Left ventricle myocardium inferior (tissue), 1 donor: ENCODE data around the gene GRAMD2A. TPM values are rescaled to one million over a fixed set of nuclear protein-coding genes. Genes with fewer than 3 reads are reported as not detected.
A peak's percentile ranks its signal among the peaks of the same experiment; 100 is the strongest.

Experiments used
- DNase-seq: peaks from one replicate; pipeline ENCODE4 v3.0.0-alpha.2; 2020
- H3K27ac ChIP-seq: fragments of 200-600 bp; replicated peaks from 2 replicates; pipeline ENCODE4 v1.8.0; 2021
- H3K27me3 ChIP-seq: fragments of 200-600 bp; 2 replicates; pipeline ENCODE4 v1.8.0; 2021; ENCODE audit warnings: low read depth
- H3K36me3 ChIP-seq: fragments of 200-600 bp; 2 replicates; pipeline ENCODE4 v1.8.0; 2021
- H3K4me1 ChIP-seq: fragments of 200-600 bp; 2 replicates; pipeline ENCODE4 v1.8.0; 2021
- H3K4me3 ChIP-seq: fragments of 200-600 bp; 2 replicates; pipeline ENCODE4 v1.8.0; 2021; ENCODE audit warnings: mild to moderate bottlenecking, moderate library complexity
- H3K9me3 ChIP-seq: fragments of 200-600 bp; replicated peaks from 2 replicates; pipeline ENCODE4 v1.8.0; 2021
- intact Hi-C: fragments of 100-400 bp; cut with micrococcal nuclease; formaldehyde crosslinking; loops from one replicate; pipeline ENCODE4 v1.11.0; 2022
- long read RNA-seq: library from polyadenylated mRNA; unstranded; transcript quantifications from one replicate; pipeline ENCODE4 v2.0.0, GENCODE V29; 2021
- total RNA-seq: library from RNA; stranded (reverse); fragmentation: NEBNext Ultra II Directional; extraction: Animal tissue kit (Norgen Biotek cat#: 25700); gene quantifications from one replicate; pipeline ENCODE4 v1.2.1, GENCODE V29; 2021
- TF ChIP-seq, protein P1 (sequence below): fragments of 200-600 bp; IDR thresholded peaks from 2 replicates; pipeline ENCODE4 v1.8.0; 2021; ENCODE audit warnings: antibody characterized with exemption, mild to moderate bottlenecking, borderline replicate concordance
- donor health status: DM: no; HTN: yes; CAD: no; lungs with severe emphysema.

The GRAMD2A gene
- not detected for total RNA-seq
- long read RNA-seq, result 0 reads

DNA sequence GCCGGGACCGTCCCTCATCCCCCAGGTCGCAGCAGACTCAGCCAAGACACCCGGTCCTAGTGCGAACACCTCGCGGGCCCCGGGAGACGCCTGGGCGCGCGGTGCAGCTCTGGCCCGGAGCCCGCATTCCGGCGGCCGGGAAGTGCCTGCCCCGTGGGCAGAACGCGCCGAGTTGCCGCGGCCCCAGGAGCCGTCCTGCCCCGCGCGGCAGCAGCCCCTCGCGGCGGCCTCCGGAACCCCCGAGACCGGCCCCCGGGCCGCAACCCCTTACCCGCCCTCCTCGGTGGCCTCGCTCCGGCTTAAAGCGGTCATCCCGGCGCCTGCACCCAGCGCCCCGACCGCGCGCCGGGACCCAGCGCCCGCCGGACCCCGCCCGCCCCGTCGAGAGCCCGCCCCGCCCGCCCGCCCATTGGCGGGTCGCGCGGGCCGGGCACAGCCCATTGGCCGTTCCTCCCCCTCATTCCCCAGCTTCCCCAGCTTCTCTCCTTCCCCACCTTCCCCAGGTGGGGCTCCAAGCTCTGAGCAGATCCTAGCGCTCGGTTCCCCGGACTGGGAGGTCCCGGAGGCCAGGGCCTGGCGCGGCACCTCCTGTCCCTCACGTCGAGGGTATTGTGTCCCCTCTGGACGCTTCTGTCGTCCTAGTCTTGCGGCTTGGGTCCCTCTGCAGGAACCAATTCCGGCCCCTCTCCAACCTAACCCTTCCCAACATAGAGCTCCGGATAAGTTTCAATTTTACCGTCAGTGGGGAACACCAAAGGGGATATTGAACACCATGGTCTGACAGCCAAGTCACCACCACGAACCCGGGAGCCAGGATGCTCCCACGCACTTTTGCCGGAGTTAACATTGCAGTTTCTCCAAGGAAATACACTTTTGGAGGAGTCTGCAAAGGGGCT, at the start of gene GRAMD2A:
Gene GRAMD2A (minus strand): TSS at position 328 of the 896 bp plus-strand sequence.
- TF ChIP-seq, protein P1, sequence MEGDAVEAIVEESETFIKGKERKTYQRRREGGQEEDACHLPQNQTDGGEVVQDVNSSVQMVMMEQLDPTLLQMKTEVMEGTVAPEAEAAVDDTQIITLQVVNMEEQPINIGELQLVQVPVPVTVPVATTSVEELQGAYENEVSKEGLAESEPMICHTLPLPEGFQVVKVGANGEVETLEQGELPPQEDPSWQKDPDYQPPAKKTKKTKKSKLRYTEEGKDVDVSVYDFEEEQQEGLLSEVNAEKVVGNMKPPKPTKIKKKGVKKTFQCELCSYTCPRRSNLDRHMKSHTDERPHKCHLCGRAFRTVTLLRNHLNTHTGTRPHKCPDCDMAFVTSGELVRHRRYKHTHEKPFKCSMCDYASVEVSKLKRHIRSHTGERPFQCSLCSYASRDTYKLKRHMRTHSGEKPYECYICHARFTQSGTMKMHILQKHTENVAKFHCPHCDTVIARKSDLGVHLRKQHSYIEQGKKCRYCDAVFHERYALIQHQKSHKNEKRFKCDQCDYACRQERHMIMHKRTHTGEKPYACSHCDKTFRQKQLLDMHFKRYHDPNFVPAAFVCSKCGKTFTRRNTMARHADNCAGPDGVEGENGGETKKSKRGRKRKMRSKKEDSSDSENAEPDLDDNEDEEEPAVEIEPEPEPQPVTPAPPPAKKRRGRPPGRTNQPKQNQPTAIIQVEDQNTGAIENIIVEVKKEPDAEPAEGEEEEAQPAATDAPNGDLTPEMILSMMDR, result no peak
- Histone ChIP-seq H3K9me3 (no peaks in the 10 kb centered on the region), H3K4me1 (peaks cover 43% of the 10 kb centered on the region), H3K4me3 (peak within 1 kb of the TSS; percentile 67), H3K27ac (no peak within 1 kb of the TSS), H3K27me3 (peaks cover 22% of the 10 kb centered on the region), H3K36me3 (peaks cover 42% of the 10 kb centered on the region)
- DNase-seq, result peak; percentile 32
- intact Hi-C loops, result no loop called here

DNA sequence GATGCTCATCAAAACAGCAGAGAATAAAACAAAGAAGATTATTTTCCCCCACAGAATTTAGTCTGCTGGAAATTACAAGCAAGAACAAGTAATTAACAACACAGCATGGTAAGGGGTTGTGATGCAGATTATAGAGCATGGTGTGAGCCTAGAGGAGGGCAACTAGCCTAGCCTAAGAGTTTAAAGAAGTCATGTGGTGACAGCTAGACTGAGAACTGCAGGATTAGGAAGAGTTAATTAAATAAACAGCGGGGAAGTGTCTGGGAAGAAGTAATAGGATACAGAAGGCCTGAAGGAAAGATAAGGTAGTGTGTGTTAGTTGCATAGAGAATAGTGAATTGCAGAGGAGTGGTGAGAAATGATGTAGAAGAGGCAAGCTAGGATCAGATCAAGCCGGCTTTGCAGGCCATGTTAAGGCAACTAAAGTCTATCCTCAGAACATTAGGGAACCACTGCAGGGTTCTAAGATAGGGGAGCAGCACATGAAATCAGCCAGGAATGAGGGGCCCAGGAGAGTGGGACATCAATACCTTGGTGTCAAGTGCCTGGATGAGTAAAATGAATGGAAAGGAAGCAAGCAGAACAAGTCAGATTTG, 45.3 kb upstream of the GRAMD2A start:
- TF ChIP-seq, protein P1, result no peak
- Histone ChIP-seq H3K27ac (no peak overlapping the region), H3K4me3 (no peak overlapping the region), H3K4me1 (no peaks in the 10 kb centered on the region), H3K36me3 (peaks cover 64% of the 10 kb centered on the region), H3K9me3 (no peaks in the 10 kb centered on the region), H3K27me3 (no peaks in the 10 kb centered on the region)
- intact Hi-C loops, result no loop called here
- DNase-seq, result no peak

DNA sequence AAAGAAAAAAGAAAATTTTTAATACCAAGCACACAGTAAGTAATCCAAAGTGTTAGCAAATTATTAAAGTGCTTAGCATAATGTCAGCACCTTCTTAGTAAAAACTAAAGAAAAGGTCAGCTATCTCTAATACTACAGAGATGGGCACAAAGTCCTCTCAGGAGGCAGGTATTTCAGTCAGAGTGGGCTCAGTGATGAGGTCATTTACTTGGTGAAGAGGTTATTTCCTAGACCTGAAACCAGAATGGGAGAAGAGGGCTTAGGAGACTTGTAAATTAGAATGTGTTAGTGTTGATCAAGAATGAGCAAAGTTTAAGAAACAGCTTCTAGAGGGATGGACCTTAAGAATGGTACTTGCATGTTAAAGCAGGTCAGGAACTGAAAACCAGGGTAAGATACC, 42.1 kb upstream of the GRAMD2A start:
- DNase-seq, result no peak
- intact Hi-C loops, result no loop called here
- TF ChIP-seq, protein P1, result no peak
- H3K9me3 ChIP-seq, result no peaks in the 10 kb centered on the region
- H3K27me3 ChIP-seq, result no peaks in the 10 kb centered on the region
- H3K4me1 ChIP-seq, result no peaks in the 10 kb centered on the region
- H3K27ac ChIP-seq, result no peak overlapping the region
- no peak overlapping the region for H3K4me3 ChIP-seq
- H3K36me3 ChIP-seq, result peaks cover 44% of the 10 kb centered on the region

DNA sequence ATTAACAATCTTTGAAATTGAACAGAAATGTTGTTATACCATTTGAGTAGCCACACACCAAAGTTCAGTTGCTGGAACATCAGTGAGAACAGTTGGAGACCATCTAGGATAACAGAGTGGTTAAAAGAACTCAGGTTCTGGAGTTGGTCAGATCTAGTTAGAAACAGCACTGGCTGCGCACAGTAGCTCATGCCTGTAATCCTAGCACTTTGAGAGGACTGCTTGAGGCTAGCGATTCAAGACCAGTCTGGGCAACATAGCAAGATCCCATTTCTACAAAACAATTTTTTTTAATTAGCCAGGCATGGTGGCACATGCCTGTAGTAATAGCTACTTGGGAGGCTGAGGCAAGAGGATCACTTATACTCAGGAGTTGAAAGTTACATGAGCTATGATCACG, 41.0 kb upstream of the GRAMD2A start:
- H3K9me3 ChIP-seq, result no peaks in the 10 kb centered on the region
- intact Hi-C loops, result no loop called here
- TF ChIP-seq, protein P1, result no peak
- H3K4me3 ChIP-seq, result no peak overlapping the region
- H3K4me1 ChIP-seq, result no peaks in the 10 kb centered on the region
- peaks cover 36% of the 10 kb centered on the region for H3K36me3 ChIP-seq
- no peaks in the 10 kb centered on the region for H3K27me3 ChIP-seq
- no peak for DNase-seq
- H3K27ac ChIP-seq, result no peak overlapping the region

DNA sequence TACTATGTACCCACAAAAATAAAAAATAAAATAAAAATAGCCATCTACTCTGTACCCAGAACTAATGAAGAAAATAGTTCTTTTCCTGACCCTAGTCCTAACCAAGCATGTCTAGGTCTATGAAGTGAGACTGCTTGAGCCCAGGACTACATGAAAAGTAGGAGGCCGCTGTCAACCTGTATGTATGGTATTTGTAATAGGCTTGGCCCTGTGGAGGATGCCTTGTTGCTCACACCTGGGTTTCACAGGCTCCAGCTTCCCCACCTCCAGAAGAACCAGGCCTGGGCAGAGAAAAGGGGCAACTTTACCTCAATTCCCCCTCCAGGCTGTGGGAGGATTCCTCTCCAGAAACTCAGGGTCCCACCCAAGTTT, 40.3 kb upstream of the GRAMD2A start:
- TF ChIP-seq, protein P1, result no peak
- intact Hi-C loops, result no loop called here
- DNase-seq, result no peak
- Histone ChIP-seq H3K36me3 (peaks cover 28% of the 10 kb centered on the region), H3K27me3 (no peaks in the 10 kb centered on the region), H3K4me1 (no peaks in the 10 kb centered on the region), H3K9me3 (no peaks in the 10 kb centered on the region), H3K27ac (no peak overlapping the region), H3K4me3 (no peak overlapping the region)
